Breast epithelium (tissue), 4 donors: ENCODE measurements around the gene PIK3R6. TPM values are rescaled to one million over a fixed set of nuclear protein-coding genes. Genes with fewer than 3 reads are reported as not detected.

Experiments used
- DNase-seq, 2 donors: peaks; one replicate each; pipeline ENCODE4 v3.0.0-alpha.2; 2019; ENCODE audit warnings: low spot score in 2 of 2
- H3K27ac ChIP-seq, 2 donors: fragments of 200-600 bp; sonication (generic) in 1 of 2; one replicate each; pipeline ENCODE4 v1.5.1; 2016 to 2019; ENCODE audit warnings: mild to moderate bottlenecking in 1 of 2
- H3K27me3 ChIP-seq, 2 donors: fragments of 200-600 bp; sonication (generic) in 1 of 2; one replicate each; pipeline versions ENCODE4 v1.5.1 to v1.6.0; 2017 to 2019; ENCODE audit warnings: control low read depth in 1 of 2, mild to moderate bottlenecking in 1 of 2
- H3K36me3 ChIP-seq: fragments of 200-600 bp; one replicate; pipeline ENCODE4 v1.5.1; 2019
- H3K4me1 ChIP-seq, 2 donors: fragments of 200-600 bp; sonication (generic); one replicate each; pipeline ENCODE4 v1.5.1; 2016 to 2019; ENCODE audit warnings: control low read depth in 1 of 2
- H3K4me3 ChIP-seq, 3 donors: fragments of 200-600 bp; sonication (generic); 1 replicate in 2 of 3; 2 replicates in 1 of 3; pipeline ENCODE4 v1.5.1; 2016 to 2019; ENCODE audit warnings: mild to moderate bottlenecking in 3 of 3, moderate library complexity in 2 of 3
- H3K9me3 ChIP-seq, 2 donors: fragments of 200-600 bp; sonication (generic) in 1 of 2; one replicate each; pipeline ENCODE4 v1.5.1; 2016 to 2019; ENCODE audit warnings: control low read depth in 1 of 2
- POLR2A ChIP-seq: fragments of 450-650 bp; IDR thresholded peaks from one replicate; pipeline ENCODE4 v1.6.1; 2016; ENCODE audit warnings: antibody characterized with exemption, mild to moderate bottlenecking, moderate library complexity
- POLR2AphosphoS5 ChIP-seq, 3 donors: sonication (generic); formaldehyde crosslinking; IDR thresholded peaks; one replicate each; pipeline ENCODE4 v1.6.1; 2017; ENCODE audit warnings: antibody characterized with exemption in 3 of 3
- intact Hi-C: fragments of 100-400 bp; cut with DNase I; formaldehyde crosslinking; loops from one replicate; pipeline ENCODE4 v1.15.1; 2023; ENCODE audit warnings: low total_unique reads
- total RNA-seq, 3 donors: library from RNA; depleted of rRNA; stranded (reverse); fragments of >200 nt; gene quantifications; one replicate each; pipeline ENCODE4 v1.1.0, GENCODE V29; 2016
- TF ChIP-seq, protein P1 (sequence below), 3 donors: fragments of 450-650 bp; IDR thresholded peaks; one replicate each; pipeline ENCODE4 v1.5.1; 2016 to 2017; ENCODE audit warnings: antibody characterized with exemption in 3 of 3, mild to moderate bottlenecking in 3 of 3, moderate library complexity in 3 of 3

PIK3R6 gene
- total RNA-seq, 3 donors from 2014 or later, result under 0.01 to 2.9 (median 2.5) TPM

DNA sequence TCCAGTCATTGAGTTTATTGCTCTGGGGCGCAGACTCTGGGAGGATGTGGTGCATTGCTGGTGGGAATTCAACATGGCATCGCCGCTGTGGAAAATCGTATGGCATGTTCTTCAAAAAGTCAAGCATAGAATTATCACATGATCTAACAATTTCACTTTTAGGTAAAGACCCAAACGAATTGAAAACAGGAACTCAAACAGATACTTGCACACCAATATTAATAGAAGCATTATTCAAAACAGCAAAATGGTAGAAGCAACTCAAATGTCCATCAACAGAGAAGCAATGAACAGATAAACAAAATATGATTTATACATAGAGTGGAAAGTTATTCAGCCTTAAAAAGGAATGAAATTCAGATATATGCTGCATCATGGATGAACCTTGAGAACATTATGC is 15.9 kb downstream of the PIK3R6 start:
- intact Hi-C loops, result no loop called here
- no peak for DNase-seq
- no peaks in the 10 kb centered on the region for H3K4me1 ChIP-seq
- no peaks in the 10 kb centered on the region for H3K9me3 ChIP-seq
- no peaks in the 10 kb centered on the region for H3K36me3 ChIP-seq
- no peak overlapping the region for H3K27ac ChIP-seq
- no peaks in the 10 kb centered on the region for H3K27me3 ChIP-seq
- H3K4me3 ChIP-seq, result no peak overlapping the region
- TF ChIP-seq, protein P1, sequence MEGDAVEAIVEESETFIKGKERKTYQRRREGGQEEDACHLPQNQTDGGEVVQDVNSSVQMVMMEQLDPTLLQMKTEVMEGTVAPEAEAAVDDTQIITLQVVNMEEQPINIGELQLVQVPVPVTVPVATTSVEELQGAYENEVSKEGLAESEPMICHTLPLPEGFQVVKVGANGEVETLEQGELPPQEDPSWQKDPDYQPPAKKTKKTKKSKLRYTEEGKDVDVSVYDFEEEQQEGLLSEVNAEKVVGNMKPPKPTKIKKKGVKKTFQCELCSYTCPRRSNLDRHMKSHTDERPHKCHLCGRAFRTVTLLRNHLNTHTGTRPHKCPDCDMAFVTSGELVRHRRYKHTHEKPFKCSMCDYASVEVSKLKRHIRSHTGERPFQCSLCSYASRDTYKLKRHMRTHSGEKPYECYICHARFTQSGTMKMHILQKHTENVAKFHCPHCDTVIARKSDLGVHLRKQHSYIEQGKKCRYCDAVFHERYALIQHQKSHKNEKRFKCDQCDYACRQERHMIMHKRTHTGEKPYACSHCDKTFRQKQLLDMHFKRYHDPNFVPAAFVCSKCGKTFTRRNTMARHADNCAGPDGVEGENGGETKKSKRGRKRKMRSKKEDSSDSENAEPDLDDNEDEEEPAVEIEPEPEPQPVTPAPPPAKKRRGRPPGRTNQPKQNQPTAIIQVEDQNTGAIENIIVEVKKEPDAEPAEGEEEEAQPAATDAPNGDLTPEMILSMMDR (IDR thresholded peaks at IDR 0.05), result no peak
- TF ChIP-seq POLR2A (no peak), POLR2AphosphoS5 (IDR thresholded peaks at IDR 0.05) (no peak)

DNA sequence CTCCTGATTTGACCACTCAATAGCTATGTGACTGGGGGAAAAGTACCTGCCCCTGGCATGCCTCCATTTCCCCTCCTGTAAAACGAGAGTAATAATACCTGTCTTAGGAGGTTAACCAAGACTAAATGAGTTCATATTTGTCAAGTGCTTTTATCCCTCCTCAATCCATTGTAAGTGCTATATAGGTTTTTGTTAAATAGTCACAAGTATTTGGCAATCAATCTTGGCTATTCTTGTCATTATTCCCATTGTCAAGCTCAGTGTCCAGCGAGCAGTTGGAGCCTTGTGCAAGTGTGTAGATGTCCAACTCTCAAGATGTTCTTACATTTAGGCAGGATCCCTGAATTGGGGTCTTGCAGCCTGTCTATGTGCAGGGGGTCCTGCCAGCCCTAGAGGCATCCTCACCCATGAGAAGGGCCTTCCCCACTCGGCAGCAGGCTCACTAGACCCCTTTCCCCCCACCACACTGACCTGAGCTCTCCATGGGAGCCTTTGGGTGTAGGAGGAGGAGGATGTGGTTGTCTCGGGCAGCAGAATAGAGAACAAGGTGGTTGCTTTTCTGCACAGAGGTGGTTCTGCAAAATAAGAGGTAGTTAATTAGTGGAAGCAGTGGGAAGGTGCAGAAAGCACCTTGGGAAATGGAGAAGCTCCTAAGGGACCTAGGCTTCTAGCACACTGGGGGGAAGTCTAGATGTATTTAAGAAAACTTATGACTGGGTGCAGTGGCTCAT is 18.0 kb downstream of the PIK3R6 start:
- no peaks in the 10 kb centered on the region for H3K4me1 ChIP-seq
- no peak for DNase-seq
- intact Hi-C loops, result no loop called here

DNA sequence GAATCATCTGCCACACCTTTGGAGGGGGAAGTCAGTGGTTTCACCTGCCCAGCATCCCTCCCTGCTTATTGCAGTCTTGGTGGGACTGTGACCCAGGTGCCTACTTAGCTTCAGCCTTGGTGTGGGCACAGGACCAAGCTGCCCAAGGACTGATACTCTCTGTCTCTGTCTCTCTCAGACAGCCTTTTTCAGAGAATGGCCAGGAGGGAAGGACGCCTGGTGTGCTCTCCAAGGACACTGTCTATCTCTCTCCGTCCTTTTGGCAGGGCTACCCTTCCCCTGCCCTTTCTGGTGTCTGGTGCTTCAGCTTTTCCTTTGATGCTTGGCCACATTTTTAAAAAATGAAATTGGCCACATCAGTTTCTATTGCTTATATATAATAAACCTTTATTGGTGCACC is 19.6 kb downstream of the PIK3R6 start:
- intact Hi-C loops, result no loop called here
- DNase-seq, result no peak
- no peaks in the 10 kb centered on the region for H3K36me3 ChIP-seq
- H3K4me1 ChIP-seq, result no peaks in the 10 kb centered on the region
- TF ChIP-seq POLR2A (no peak), POLR2AphosphoS5 (IDR thresholded peaks at IDR 0.05) (no peak)
- TF ChIP-seq, protein P1 (IDR thresholded peaks at IDR 0.05), result no peak
- H3K27me3 ChIP-seq, result no peaks in the 10 kb centered on the region
- H3K4me3 ChIP-seq, result no peak overlapping the region
- no peaks in the 10 kb centered on the region for H3K9me3 ChIP-seq
- H3K27ac ChIP-seq, result no peak overlapping the region

More for the DNA sequence above, 18.0 kb downstream of the PIK3R6 start:
- no peak overlapping the region for H3K27ac ChIP-seq
- no peak overlapping the region for H3K4me3 ChIP-seq
- no peaks in the 10 kb centered on the region for H3K27me3 ChIP-seq
- no peaks in the 10 kb centered on the region for H3K9me3 ChIP-seq
- TF ChIP-seq POLR2AphosphoS5 (IDR thresholded peaks at IDR 0.05), result no peak
- TF ChIP-seq, protein P1 (IDR thresholded peaks at IDR 0.05), result no peak
- no peak for TF ChIP-seq POLR2A
- no peaks in the 10 kb centered on the region for H3K36me3 ChIP-seq

DNA sequence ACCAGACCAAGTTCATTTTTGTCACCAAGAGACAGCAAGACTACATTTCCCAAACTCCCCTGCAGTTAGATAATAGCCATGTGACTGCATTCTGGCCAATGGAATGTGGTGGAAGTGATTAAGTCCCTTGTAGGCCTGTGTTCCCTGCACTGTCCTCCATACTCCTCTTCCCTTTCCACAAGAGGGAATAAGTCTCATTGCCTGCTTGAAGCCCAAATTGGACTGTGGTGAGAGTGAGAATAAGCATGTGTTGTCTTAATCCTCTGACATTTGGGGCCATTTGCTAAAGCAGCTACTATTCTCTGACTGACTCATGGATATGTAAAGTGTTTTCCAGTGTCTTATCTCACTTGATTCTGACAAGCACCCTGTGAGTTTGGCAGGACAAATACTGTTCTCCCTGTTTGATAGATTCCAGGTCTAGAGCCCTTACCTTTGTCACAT is 20.7 kb downstream of the PIK3R6 start:
- no peak for DNase-seq
- H3K4me3 ChIP-seq, result no peak overlapping the region
- H3K27ac ChIP-seq, result no peak overlapping the region
- H3K9me3 ChIP-seq, result no peaks in the 10 kb centered on the region
- no peaks in the 10 kb centered on the region for H3K4me1 ChIP-seq
- TF ChIP-seq, protein P1 (IDR thresholded peaks at IDR 0.05), result no peak
- TF ChIP-seq POLR2AphosphoS5 (IDR thresholded peaks at IDR 0.05), result no peak
- no peak for TF ChIP-seq POLR2A
- H3K36me3 ChIP-seq, result no peaks in the 10 kb centered on the region
- no peaks in the 10 kb centered on the region for H3K27me3 ChIP-seq
- intact Hi-C loops, result no loop called here
